Loucy (cell line): Measurements from ENCODE around the gene HIC1.

Experiments
- EZH2phosphoT487 ChIP-seq: fragments of 200-600 bp; IDR thresholded peaks from 2 replicates; pipeline ENCODE4 v1.6.1; 2018; ENCODE audit warnings: antibody characterized with exemption, mild to moderate bottlenecking, moderate library complexity, borderline replicate concordance
- TF ChIP-seq, protein P1 (sequence below): fragments of 200-600 bp; sonication (generic); conservative IDR thresholded peaks from 2 replicates; pipeline ENCODE4 v1.5.1; 2014; ENCODE audit warnings: mild to moderate bottlenecking, antibody characterized with exemption, low read length

DNA sequence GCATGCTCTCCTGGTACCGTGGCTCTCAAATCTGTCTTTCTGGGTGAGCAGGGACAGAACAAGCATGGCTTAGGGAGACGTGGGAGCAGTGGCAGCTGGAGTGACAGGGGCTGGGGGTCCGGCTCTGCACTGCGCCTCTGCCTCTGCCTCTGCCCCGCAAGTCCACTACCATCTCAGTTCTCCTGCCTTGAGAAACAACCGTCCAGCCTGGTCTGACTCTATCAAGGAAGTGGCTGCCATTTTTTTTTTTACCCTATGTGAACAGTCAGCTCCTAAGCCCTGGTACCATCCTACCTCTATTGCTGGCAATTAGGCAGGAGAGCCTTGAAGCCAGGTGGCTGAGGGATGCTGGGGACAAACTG lies 16.1 kb downstream of the HIC1 start:
- TF ChIP-seq, protein P1, sequence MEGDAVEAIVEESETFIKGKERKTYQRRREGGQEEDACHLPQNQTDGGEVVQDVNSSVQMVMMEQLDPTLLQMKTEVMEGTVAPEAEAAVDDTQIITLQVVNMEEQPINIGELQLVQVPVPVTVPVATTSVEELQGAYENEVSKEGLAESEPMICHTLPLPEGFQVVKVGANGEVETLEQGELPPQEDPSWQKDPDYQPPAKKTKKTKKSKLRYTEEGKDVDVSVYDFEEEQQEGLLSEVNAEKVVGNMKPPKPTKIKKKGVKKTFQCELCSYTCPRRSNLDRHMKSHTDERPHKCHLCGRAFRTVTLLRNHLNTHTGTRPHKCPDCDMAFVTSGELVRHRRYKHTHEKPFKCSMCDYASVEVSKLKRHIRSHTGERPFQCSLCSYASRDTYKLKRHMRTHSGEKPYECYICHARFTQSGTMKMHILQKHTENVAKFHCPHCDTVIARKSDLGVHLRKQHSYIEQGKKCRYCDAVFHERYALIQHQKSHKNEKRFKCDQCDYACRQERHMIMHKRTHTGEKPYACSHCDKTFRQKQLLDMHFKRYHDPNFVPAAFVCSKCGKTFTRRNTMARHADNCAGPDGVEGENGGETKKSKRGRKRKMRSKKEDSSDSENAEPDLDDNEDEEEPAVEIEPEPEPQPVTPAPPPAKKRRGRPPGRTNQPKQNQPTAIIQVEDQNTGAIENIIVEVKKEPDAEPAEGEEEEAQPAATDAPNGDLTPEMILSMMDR: no peak
- no peak for TF ChIP-seq EZH2phosphoT487
